Erythroblast (primary cell): ENCODE data around the gene ATRNL1.

Experiments
- GATA1 ChIP-seq: IDR thresholded peaks from 2 replicates; pipeline ENCODE4 v1.6.1; 2011; ENCODE audit warnings: low read depth, mild to moderate bottlenecking, control low read depth, low read length, moderate library complexity
- POLR2A ChIP-seq: IDR thresholded peaks from 2 replicates; pipeline ENCODE4 v1.6.1; 2011; ENCODE audit warnings: mild to moderate bottlenecking, low read length

GRCh38 chr10:115065801-115066200 is 27.4 kb upstream of the ATRNL1 start:
- TF ChIP-seq POLR2A (no peak), GATA1 (no peak)
